Suprapubic skin (tissue), 4 donors: Measurements from ENCODE around the gene TBC1D24.

Experiments used
- CTCF ChIP-seq, 2 donors: fragments of 200-600 bp in 1 of 2; fragments of 450-650 bp in 1 of 2; sonication (generic) in 1 of 2; IDR thresholded peaks; one replicate each; pipeline ENCODE4 v1.5.1; 2016 to 2019; ENCODE audit warnings: antibody characterized with exemption in 2 of 2, mild to moderate bottlenecking in 1 of 2, moderate library complexity in 1 of 2
- EP300 ChIP-seq: sonication (generic); formaldehyde crosslinking; IDR thresholded peaks from one replicate; pipeline ENCODE4 v1.6.1; 2017; ENCODE audit warnings: antibody characterized with exemption
- POLR2A ChIP-seq, 2 donors: fragments of 450-650 bp; IDR thresholded peaks; one replicate each; pipeline ENCODE4 v1.6.1; 2017; ENCODE audit warnings: antibody characterized with exemption in 2 of 2, mild to moderate bottlenecking in 2 of 2, moderate library complexity in 2 of 2
- POLR2AphosphoS5 ChIP-seq, 3 donors: sonication (generic); formaldehyde crosslinking; IDR thresholded peaks; one replicate each; pipeline ENCODE4 v1.6.1; 2017; ENCODE audit warnings: antibody characterized with exemption in 3 of 3

- TF ChIP-seq EP300 (no peak), CTCF (IDR thresholded peaks at IDR 0.05) (no peak), POLR2A (IDR thresholded peaks at IDR 0.05) (no peak), POLR2AphosphoS5 (IDR thresholded peaks at IDR 0.05) (no peak)
Observed at GRCh38 chr16:2466667-2467527, 8.0 kb upstream of the TBC1D24 start.
